Measurements from ENCODE around the gene DGCR8.

DNA sequence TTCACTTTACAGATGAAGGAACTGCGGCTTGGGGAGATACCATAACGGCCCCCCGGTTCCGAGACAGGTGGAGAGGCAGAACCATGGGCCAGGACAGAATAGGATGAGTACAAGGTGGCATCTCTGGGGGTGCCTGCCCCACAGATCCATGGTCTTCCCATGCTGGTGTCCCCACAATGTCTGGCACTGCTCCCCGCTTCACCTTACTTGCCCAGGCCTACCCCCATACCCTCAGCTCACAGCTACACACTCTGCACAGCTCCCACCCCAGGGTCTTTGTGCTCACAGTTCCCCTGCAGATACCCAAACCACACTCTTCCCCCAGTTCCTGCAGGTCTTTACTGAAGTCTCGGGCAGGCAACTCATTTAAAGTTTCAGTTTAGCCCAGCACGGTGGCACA lies 11.4 kb upstream of the DGCR8 start:
- TF ChIP-seq, protein P1, sequence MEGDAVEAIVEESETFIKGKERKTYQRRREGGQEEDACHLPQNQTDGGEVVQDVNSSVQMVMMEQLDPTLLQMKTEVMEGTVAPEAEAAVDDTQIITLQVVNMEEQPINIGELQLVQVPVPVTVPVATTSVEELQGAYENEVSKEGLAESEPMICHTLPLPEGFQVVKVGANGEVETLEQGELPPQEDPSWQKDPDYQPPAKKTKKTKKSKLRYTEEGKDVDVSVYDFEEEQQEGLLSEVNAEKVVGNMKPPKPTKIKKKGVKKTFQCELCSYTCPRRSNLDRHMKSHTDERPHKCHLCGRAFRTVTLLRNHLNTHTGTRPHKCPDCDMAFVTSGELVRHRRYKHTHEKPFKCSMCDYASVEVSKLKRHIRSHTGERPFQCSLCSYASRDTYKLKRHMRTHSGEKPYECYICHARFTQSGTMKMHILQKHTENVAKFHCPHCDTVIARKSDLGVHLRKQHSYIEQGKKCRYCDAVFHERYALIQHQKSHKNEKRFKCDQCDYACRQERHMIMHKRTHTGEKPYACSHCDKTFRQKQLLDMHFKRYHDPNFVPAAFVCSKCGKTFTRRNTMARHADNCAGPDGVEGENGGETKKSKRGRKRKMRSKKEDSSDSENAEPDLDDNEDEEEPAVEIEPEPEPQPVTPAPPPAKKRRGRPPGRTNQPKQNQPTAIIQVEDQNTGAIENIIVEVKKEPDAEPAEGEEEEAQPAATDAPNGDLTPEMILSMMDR (conservative IDR thresholded peaks at IDR 0.05; ENCODE audit: low read depth, low read length) = no peak
- no peak for TF ChIP-seq EZH2 (IDR thresholded peaks at IDR 0.05; ENCODE audit: low read length, unreplicated experiment)
